HG03354 (cell line): ENCODE measurements around the gene RBM47.
A peak's percentile ranks its signal among the peaks of the same experiment; 100 is the strongest.
"Not testable (repeated sequence)": the region's sequence is repeated elsewhere in the genome, so short reads cannot be mapped to it uniquely, and the experiment has no call there.

Experiments used
- ATAC-seq: cut with Tn5 transposase; IDR thresholded peaks from one replicate; pipeline ENCODE4 v1.9.1; 2021; ENCODE audit warnings: mild to moderate bottlenecking; ENCODE audit not compliant: unreplicated experiment, poor library complexity, severe bottlenecking

Gene RBM47

DNA sequence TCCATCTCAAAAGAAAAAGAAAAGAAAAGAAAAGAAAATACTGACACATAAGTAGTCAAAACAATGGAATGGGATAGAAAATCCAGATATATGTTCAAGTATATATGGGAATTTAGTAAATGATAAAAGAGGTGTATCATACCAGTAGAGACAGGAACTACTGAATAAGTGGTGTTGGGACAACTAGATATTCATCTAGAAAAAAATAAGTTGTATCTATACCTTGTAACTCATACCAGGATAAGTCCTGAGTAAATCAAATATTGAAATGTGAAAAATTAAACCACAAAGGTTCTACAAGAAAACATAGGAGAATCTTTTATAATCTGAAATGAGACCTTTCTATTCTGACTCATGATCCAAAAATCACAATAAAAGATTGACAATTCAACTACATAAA is 58.5 kb downstream of the RBM47 start:
- ATAC-seq = no peak

DNA sequence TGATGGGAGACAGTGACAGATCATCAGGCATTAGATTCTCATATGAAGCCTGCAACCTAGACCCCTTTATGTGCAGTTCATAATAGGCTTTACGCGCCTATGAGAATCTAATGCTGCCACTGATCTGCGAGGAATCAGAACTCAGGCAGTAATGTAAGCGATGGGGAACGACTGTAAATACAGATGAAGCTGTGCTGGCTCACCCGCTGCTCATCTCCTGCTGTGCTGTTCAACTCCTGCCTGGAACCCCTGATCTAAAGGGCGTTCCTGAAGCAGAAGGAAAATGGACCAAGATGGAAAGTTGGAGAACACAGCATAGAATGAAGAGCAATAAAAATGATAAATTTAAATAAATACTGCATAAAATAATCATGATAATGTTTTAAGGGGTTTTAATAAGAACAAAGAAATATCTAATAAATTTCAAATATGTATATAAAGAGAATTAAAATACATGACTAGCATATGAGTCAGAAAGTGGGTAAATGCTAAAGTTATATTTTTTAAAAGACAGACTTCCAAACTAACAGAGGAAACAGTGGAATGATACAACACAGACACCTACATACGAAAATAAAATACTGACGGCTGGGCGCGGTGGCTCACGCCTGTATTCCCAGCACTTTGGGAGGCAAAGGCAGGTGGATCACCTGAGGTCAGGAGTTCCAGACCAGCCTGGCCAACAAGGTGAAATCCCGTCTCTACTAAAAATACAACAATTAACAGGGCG is 59.2 kb downstream of the RBM47 start:
- ATAC-seq = no peak

DNA sequence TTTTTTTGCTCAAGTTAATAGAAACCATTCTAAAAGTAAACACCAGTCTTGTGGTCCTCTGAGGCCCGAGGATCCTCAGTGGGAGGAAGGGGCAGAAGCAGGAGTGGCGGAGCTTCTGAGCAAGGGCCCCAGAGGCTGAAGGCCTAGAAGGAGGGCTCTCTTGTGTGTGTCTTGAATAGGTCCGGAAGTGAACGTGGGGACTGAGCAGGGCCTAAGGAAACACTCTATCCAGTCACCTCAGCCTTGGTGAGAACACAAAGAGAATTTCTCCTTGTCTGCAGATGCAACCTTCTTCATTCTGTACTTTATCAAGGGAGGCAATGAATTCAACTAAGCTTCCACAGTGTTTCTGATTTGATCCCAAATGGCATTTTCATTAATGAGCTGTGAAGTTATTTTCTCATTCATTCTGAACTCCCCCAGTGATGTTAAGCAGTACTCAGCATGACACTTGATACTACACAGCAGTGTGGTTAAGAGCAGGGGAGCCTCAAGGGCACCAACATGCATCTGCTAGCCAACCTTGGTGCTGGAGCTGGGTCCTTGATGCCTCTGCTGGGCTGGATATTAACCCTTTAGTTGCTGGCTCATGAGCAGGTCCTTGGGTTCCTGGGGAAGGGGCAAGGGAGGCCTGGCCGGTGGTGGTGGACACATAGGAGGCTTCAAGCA is 64.7 kb downstream of the RBM47 start:
- ATAC-seq = peak; percentile 39

GRCh38 chr4:40564004-40564403 is 65.7 kb downstream of the RBM47 start:
- ATAC-seq = no peak

DNA sequence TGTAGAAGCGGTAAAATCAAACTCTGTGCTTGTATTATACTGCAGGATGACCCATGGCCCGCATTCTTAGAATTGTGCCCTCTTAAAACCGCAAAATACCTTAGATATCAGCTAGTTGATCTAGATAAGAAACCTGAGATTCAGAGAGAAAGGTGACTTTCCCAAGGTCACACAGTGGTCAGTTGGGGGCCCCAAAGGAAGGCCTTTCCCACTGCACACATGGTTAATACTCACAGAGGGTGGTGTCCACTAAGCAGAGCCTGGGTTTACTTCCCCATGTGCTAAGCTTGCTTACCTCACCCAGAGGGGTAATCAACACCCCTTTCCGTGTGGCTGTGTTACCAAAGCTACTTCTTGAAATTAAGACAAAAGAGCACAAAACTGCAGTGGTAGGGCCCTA is 66.3 kb downstream of the RBM47 start:
- ATAC-seq = no peak

- ATAC-seq = no peak
Measured at GRCh38 chr4:40562681-40563080, 67.0 kb downstream of the RBM47 start.

- ATAC-seq = no peak
Measured at GRCh38 chr4:40562208-40562607, 67.5 kb downstream of the RBM47 start.

GRCh38 chr4:40561543-40562177 is 68.0 kb downstream of the RBM47 start:
- ATAC-seq = not testable (repeated sequence)

GRCh38 chr4:40559585-40560465 is 69.8 kb downstream of the RBM47 start:
- ATAC-seq = peak; percentile 81

DNA sequence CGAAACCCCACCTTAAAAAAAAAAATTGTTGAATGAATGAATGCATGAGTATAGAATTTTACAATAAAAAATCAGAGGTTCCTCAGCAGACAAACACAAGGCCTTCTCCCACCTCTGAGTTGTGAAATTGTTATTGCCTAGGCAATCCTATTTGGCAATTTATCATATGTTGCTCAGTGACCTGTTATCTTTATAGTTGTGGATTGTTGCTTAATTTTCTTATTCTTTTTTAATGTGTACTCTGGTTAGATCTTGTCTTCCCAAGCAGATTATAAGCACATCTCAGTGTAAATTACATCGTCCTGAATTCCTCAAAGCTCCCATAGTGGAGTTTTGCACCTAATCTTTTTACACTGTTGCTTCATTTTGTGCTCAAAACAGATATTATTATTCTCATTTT is 71.9 kb downstream of the RBM47 start:
- no peak for ATAC-seq

- no peak for ATAC-seq
Measured at GRCh38 chr4:40555176-40555900, 74.3 kb downstream of the RBM47 start.

GRCh38 chr4:40554641-40555040 is 75.0 kb downstream of the RBM47 start:
- not testable (repeated sequence) for ATAC-seq

DNA sequence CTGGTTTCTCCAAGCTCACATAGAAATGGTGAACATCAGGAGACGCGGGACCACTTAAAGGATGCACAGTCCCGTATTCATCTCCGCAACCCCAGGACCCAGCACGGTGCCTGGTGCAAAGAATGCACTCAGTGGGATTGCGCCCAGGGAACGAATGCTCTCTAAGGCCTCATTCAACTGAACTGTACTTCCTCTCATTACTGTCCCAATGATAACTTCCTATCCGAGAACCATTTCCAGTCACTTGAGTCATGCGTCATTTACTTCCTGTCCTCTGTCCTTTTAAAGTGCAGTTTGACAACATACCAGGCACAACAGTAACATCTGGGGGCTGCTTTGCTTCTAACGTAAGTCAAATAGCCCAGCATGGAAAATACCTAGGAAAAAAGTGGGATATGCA is 75.7 kb downstream of the RBM47 start:
- ATAC-seq = no peak

GRCh38 chr4:40552536-40552935 is 77.1 kb downstream of the RBM47 start:
- ATAC-seq = no peak

DNA sequence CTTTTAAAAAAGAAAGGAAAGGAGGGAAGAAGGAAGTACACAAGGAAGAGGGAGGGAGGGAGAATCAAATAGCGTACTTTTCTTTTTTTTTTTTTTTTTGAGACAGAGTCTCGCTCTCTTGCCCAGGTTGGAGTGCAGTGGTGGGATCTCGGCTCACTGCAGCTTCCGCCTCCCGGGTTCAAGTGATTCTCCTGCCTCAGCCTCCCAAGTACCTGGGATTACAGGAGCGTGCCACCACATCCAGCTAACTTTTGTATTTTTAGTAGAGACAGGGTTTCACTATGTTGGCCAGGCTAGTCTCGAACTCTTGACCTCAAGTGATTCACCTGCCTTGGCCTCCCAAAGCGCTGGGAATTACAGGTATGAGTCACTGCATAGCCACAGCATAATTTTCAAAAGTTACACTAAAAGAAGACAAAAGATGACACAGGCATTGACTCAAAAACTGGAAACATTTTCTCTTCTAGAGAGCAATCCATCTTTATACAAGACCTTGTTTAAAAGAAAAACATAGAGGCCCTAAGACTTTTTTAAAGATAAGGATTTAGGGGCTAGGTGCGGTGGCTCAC is 78.0 kb downstream of the RBM47 start:
- ATAC-seq = not testable (repeated sequence)

DNA sequence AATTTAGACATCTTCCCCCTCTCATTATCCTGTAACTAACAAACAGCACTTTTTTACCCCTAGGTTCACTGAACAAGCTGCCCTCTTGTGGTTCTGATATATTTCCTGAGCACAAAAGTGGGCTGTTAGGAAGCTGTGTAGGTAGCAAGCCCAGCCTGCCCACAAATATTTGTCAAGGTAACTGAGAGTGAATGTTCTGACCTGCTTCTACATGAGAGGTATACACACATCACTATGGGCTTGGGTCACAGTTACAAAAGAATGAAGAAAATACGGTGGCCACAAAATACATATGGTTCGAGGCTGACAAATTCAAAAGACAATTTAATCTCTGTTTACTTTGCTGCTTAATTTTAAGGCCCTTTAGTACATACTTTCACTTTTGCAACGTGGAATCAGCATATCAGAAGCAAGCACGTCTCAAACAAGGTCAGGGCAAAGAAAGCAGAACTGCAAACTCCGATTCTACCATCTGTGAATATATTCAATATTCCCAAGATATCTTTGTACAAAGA is 78.7 kb downstream of the RBM47 start:
- ATAC-seq = peak; percentile 89

DNA sequence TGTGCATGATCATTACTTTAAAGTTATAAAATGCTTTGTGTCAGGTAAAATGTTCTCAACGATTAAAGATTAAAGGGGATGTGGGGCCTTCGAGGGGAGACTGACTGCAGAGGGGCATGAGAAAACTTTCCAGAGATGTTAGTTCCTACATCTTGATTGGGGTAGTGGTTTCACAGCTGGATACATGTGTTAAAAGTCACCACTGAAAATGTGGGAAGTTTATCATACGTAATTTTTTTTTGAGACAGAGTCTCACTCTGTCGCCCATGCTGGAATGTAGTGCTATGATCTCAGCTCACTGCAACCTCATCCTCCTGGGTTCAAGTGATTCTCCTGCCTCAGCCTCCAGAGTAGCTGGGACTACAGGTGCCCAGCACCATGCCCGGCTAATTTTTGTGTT is 79.5 kb downstream of the RBM47 start:
- no peak for ATAC-seq

DNA sequence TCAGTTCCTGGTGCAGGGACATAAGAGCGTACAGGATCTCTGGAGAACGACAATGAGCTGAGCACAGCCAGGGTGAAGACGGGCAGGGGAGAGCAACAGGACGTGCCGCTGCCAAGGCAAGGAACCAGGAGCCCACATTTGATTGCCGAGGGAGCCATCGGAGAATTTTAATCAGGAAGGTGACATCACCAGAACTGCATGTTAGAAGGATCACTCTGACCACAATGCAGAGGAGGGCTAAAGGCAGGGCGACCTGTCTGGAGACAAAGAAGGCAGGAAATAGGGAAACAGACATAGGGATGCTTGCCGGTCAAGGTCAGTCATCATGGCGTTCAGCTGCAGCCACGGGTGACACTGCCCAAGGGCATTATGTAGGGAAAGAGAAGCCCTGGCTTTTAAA is 81.4 kb downstream of the RBM47 start:
- no peak for ATAC-seq

- ATAC-seq = no peak
Measured at GRCh38 chr4:40547789-40548132, 81.9 kb downstream of the RBM47 start.
